ENCODE results near the gene GDF7.

GDF7 gene

GRCh38 chr2:20675701-20676352, 8.9 kb downstream of the GDF7 start:
- DNase-seq, result no peak

GRCh38 chr2:20676353-20677215, 9.6 kb downstream of the GDF7 start:
- DNase-seq, result no peak

- no peak for DNase-seq
These were observed 10.5 kb downstream of the GDF7 start for GRCh38 chr2:20677301-20678085.

- DNase-seq, result no peak
These were observed 11.1 kb downstream of the GDF7 start for GRCh38 chr2:20678086-20678395.

GRCh38 chr2:20678780-20679179, 11.8 kb downstream of the GDF7 start:
- no peak for DNase-seq

- DNase-seq, result no peak
These were observed 13.9 kb downstream of the GDF7 start for GRCh38 chr2:20680744-20681375.

- DNase-seq, result no peak
These were observed 15.4 kb downstream of the GDF7 start for GRCh38 chr2:20682167-20682920.

GRCh38 chr2:20684581-20685063, 17.7 kb downstream of the GDF7 start:
- DNase-seq, result no peak

- DNase-seq, result no peak
These were observed 20.4 kb downstream of the GDF7 start for GRCh38 chr2:20687260-20687832.

- DNase-seq, result no peak
These were observed 22.7 kb downstream of the GDF7 start for GRCh38 chr2:20689428-20690264.

GRCh38 chr2:20691076-20691734, 24.3 kb downstream of the GDF7 start:
- DNase-seq, result no peak

GRCh38 chr2:20692081-20692480, 25.1 kb downstream of the GDF7 start:
- DNase-seq, result no peak

- DNase-seq, result no peak
These were observed 26.4 kb downstream of the GDF7 start for GRCh38 chr2:20693317-20693716.

- no peak for DNase-seq
These were observed 29.4 kb downstream of the GDF7 start for GRCh38 chr2:20696366-20696765.

GRCh38 chr2:20697322-20697934, 30.5 kb downstream of the GDF7 start:
- DNase-seq, result no peak

- DNase-seq, result no peak
These were observed 32.1 kb downstream of the GDF7 start for GRCh38 chr2:20698916-20699613.

GRCh38 chr2:20702563-20702962, 35.6 kb downstream of the GDF7 start:
- DNase-seq, result no peak

GRCh38 chr2:20704886-20705285, 37.9 kb downstream of the GDF7 start:
- no peak for DNase-seq

- no peak for DNase-seq
These were observed 39.3 kb downstream of the GDF7 start for GRCh38 chr2:20706217-20706616.

Measured in stimulated activated naive CD4-positive, alpha-beta T cell treated with Interleukin-2 at 50 U/mL for 16 hours (primary cell).